Measurements from ENCODE around the gene MYB. TPM values are rescaled to one million over a fixed set of nuclear protein-coding genes. Genes with fewer than 3 reads are reported as not detected.
A peak's percentile ranks its signal among the peaks of the same experiment; 100 is the strongest.
"Not testable (repeated sequence)": the region's sequence is repeated elsewhere in the genome, so short reads cannot be mapped to it uniquely, and the experiment has no call there.

MYB gene
- 1.3 TPM for total RNA-seq

DNA sequence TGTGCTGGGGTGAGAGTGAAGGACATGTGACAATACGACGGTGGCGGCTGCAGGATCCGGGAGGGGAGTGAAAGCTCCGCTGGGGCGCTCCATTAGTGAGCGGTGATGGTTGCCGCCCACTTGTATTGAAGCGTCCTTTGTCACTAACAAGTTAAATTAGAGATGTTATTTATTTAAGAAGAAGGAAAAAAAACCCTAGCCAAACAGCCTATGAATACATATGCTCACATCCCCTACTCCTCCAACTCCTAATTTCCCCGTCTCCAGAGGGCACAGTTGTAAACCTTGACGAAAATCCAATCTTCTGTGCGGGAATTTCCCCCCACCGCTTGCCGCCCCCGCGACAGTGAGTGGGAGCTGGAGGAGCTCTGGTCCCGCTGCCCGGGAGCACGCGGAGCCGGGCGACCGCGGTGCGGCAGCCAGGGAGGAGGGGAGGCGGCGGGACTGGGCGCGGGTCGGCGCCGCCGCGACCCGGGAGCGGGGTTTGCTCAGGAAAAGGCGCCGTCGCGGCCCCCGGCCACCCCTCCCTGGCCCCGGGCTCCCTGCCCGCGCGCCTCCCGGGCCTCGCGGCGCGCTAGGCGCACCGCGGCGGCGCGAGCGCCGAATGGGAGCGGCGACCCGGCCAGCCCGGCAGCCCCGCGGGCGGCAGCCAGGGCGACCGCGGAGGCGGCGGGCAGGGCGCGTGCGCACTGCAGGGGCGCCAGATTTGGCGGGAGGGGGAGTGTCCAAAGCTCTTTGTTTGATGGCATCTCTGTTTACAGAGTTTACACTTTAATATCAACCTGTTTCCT is at the start of gene MYB:
Gene MYB (plus strand): TSS at position 767 of the 791 bp plus-strand sequence. CDS start 206 bp downstream, outside the sequence.
- peak; percentile 75 for DNase-seq

DNA sequence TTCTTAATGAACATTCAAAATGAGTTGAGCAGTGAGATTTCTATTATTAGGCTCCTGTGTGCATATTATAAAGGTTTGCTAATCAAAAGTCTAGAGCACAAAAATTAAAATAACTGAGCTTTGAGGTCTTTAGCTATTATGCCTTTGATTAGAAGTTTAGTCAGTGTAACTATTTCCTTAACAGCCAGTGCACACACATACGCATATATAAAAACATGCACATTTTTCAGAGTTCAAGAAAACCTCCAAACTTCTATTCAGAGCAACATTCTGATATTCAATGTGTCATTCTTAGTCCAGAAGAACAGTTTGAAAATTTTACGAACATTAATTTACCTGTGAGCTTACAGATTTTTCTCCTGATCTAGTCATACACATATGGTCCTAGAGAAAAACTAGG is 48.3 kb upstream of the MYB start:
- no peak for DNase-seq

DNA sequence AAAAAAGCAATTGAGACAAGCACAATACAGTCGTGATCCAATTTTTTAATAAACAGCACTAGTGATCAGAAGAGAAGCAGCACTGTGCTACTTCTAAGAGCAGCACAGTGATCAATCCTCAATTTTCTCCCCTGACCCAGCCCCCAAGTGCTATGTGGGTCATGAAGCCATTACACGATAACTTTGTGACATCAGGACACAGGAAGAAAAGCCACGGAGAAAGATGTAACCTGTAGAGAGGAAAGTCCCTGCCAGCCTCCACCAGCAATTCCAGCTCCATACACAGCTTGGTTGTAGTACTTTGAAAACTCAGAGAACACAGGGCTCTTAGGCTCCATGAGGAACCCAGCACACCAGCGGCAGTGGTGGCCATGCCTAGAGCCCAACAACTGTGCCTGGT is 45.3 kb upstream of the MYB start:
- no peak for DNase-seq

DNA sequence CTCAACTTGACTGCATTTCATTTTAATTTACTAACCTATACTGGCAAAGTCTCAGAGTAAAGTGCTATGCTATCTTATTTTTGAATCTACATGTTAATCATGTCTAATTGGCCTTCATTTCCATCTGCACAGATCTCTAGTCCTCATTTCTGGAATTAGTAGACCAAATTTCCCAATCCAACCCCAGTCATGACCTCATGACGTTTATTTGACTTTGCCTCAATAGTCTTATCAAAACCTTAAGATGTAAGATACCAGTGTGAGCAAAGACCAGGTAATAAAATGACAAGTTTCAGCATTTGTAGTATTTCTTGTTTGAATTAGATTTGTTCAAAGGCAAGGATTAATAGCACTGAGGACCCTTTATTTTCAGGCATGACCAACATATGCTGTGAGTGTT is 43.3 kb upstream of the MYB start:
- DNase-seq, result no peak

DNA sequence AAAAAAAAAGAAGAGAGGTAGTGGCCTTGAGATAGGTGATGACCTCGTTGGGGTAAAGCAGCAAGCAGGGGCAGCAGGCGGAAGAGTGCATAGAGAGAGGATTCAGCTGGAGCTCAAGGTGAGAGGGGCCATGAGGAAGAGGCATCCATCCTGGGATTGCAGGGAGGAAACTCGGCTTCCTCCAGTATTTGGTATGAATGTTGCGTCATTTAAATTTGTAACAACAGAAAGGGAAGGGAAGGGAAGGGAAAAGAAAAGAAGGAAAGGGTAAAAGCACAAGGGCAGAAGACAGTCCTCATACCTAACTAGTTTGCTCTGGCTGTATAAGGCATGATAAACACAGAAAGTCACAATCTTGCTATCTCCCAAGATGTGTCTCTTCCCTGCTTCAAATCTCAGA is 39.9 kb upstream of the MYB start:
- no peak for DNase-seq

DNA sequence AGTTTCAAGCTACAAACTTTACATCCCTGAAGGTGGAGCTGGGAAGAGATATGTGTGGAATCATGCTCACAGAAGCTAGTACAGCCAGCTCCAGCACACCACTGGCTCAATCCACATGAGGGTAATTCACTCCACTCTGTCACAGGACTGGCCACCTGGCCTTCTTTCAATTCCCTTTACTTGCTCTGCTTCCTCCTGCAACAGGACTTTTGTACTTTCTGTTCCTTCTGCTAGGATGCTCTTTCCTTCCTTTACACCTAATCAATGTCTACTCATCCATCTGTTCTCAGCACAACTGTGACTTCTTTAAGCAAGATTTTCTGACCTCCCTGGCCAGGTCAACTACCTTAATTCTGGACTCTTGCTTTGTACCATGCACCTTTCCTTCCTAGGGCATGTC is 39.4 kb upstream of the MYB start:
- DNase-seq, result no peak

DNA sequence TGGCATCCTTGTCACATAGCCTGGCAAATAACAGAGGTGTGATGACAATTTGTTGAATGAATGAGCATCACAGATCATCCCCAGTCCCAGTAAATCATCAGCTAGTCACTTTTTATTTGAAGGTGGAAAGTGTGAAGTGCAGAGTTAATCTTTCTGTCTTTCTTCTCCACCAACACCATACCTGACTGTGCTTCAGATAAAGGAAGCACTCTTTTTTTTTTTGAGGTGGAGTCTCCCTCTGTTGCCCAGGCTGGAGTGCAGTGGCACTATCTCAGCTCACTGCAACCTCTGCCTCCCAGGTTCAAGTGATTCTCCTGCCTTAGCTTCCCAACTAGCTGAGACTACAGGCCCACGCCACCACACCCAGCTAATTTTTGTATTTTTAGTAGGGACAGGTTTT is 38.9 kb upstream of the MYB start:
- not testable (repeated sequence) for DNase-seq

DNA sequence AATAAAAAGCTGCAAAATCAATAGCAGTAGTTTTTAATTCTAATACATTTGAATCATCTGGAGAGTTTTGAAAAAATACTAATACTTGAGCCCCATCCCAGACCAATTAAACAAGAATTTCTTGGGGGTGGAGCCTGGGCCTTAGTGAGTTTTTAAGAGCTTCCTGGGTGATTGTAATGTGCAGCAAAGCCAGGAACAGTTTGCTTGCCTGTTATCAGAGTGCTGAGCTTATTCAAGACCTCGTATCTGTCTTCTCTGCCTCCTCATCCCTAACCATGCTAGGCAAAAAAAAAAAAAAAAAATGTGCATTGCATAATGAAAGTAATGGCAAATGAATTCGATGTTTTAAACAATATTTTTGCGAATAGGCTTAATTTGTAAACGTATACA is 36.4 kb upstream of the MYB start:
- no peak for DNase-seq

DNA sequence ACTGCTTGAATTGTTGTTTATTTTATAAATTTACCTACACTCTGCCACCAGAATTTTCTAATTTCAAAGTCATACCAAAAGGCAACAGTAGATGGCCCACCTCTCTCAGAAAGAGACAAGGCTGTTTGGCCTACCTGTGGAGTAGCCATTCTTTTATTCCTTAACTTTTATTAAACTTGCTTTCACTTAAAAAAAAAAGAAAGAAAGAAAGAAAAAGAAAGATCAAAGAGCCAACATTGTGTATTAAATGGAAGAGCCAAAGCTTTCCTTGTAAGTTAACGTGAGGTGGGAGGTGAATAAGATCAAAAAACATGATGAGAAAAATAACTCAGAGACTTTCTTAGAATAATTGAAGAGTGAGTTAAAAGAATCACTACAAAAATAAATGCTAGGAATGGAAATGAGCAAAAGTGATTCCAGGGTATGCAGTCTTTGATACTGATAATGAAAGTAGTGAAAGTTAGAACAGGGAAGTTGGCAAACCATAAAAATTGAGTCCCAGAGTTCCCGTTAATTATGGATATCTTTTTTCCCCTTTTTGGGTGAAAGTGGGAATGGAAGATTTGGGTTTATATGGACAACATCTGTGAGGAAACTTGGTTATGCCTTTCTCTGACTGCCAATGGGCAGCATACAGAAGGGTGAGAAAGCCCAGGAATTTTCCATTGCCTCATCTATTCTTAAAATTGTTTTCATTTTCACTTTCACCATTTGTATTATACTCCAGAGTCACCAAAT is 35.9 kb upstream of the MYB start:
- peak; percentile 14 for DNase-seq

DNA sequence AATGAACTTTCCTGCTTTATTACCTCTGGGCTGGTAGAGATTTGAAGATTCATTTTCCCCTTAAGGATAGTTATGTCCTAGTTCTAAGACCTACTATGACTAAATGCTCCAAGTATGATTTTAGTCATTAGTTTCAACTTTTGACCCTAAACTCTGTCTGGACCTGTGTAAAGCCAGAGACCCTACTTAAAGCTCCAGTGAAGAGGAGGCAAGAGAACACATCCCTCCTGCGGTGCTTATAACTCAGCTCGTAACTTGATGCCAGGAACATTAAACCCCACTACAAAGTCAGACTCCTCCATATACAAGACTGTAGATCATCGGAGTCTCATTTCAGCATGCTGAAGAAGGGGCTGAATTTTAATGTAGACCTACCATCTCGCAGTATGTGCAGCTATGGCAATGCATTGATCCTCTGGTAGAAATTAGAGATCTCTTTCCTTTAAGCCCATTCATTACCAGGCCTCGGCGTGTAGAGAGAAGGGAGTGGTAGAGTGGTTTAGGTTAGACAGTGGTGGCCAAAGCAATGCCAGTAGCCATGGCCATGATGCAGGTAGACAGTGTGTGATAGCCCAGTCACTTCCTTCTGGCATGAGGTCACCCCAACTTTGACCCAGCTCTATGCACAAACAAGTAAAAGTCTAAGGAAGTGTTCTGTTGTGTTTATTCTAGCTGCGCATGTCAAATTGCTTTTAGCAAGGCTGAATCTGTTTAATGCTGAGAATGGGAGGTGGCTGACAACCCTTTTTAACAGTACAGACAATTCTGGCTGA is 34.8 kb upstream of the MYB start:
- DNase-seq, result no peak

DNA sequence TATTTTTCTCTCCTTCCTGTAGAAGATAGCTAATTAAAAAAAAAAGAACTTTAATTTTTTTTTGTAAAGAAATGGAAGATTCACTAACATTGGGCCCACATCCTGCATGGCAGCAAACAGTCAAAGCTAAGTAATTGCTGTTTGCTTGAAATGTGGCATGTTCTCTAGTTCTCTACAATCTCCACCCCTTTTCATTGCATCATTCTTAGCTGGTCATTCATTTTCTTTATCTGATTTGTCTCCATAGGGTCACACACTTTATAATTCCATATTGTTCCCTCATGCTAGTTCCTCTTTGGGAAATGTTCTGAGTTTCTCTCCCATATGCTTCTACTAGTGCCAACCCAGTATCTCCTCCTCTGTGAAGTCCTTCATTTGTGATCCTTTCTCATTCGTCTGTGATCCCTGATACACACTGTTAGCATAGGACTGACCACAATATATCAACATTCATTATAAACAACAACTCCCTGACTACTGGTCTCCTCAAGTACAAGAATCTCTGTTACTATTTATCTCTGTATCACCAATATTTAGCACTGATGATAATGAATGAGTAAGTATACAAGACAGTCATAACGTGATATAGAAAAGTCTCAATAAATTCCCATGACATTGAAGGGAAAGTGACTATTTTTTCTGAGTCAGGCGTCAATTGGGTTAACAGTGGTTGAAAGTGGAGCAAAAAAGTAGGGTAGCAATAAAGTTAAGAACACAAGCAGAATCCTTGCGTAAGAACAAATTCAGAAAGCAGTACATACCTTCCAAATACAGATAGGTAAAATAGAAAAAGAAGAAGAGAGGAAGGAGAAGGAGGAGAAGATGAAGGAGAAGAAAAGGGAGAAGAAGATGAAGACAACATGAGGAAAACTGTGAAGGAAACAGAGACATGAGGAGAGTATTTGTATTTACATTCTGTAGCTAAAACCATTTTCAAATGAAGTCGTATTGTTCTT is 33.2 kb upstream of the MYB start:
- DNase-seq, result no peak

DNA sequence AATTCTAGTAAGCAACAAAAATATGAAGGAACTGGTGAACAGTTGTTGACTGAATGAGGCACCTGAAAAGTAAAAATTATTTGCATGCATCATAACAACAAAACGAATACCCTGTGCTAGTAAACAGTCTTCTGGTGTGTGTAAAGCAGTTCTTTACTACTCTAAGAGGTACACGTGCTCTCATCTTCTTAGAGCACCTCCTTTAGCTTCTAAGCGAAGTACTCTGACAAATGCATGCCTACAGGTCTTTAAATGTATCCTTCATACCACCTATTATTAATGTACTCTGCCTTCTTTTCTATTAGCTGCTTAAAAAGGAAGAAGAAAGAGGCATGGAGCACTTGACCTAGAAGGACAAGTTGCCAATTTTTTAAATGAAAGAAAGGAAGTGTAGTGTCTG is 32.2 kb upstream of the MYB start:
- DNase-seq, result no peak

DNA sequence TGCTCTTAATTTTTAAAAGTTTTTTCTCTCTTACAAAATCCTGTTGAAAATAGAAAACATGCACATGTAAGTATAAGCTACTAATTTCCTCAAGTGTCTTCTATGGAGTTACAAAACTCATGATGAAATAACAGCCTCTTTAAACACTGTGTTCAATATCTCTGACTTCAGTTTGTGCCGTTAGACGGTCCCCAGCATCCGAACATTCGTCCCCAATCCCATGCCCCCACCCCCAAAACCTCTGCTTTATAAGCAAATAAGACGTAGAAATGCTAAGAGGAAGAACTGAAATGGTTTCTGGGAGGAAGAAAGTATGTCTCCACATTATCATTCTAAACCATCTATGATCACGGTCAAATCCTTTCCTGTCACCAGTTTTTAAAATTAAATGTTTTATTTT is 31.7 kb upstream of the MYB start:
- no peak for DNase-seq

DNA sequence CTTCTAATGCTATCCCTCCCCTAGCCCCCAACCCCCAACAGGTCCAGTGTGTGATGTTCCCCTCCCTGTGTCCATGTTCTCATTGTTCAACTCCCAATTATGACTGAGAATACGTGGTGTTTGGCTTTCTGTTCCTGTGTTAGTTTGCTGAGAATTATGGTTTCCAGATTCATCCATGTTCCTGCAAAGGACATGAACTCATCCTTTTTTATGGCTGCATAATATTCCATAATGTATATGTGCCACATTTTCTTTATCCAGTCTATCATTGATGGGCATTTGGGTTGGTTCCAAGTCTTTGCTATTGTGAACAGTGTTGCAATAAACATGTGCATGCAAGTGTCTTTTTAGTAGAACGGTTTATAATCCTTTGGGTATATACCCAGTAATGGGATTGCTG is 30.6 kb upstream of the MYB start:
- DNase-seq, result not testable (repeated sequence)

DNA sequence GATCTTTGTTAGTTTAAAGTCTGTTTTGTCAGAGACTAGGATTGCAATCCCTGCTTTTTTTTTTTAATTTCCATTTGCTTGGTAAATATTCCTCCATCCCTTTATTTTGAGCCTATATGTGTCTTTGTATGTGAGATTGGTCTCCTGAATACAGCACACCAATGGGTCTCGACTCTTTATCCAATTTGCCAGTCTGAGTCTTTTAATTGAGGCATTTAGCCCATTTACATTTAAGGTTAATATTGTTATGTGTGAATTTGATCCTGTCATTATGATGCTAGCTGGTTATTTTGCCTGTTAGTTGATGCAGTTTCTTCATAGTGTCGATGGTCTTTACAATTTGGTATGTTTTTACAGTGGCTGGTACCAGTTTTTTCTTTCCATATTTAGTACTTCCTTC is 27.0 kb upstream of the MYB start:
- not testable (repeated sequence) for DNase-seq

DNA sequence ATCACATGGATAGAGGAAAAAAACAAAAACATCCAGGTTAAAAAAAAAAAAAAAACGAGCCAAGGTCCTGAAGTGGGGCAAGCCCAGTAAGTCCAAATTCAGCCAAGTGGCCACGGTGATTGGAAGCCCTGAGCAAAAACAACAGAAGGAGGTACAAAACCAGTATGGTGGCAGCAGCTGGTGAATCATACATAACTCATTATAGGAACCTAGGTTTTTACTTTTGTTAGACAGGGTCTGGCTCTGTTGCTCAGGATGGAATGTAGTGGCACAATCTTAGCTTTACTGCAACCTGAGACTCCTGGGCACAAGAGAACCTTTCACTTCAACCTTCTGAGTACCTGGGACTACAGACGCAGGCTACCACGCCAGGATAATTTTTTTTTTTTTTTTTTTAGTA is 22.7 kb upstream of the MYB start:
- no peak for DNase-seq

DNA sequence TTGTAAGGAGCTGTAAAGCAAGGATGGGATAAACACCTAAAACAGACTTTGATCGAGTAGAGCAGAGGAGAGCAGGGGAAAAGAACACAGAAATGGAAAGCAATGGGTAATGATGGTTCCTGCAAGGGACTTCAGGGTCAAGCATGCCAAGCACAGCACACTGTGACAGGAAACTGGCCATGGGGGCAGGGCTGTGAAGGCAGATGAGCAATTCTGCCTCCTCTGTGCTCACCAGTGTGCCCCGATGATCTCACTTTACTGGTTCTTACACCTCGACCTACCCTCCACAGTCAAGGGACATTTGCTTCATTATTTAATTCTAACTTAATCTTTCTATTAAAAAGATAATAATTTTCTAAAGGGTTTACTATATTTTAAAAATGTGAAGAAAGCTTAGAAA is 21.6 kb upstream of the MYB start:
- no peak for DNase-seq

DNA sequence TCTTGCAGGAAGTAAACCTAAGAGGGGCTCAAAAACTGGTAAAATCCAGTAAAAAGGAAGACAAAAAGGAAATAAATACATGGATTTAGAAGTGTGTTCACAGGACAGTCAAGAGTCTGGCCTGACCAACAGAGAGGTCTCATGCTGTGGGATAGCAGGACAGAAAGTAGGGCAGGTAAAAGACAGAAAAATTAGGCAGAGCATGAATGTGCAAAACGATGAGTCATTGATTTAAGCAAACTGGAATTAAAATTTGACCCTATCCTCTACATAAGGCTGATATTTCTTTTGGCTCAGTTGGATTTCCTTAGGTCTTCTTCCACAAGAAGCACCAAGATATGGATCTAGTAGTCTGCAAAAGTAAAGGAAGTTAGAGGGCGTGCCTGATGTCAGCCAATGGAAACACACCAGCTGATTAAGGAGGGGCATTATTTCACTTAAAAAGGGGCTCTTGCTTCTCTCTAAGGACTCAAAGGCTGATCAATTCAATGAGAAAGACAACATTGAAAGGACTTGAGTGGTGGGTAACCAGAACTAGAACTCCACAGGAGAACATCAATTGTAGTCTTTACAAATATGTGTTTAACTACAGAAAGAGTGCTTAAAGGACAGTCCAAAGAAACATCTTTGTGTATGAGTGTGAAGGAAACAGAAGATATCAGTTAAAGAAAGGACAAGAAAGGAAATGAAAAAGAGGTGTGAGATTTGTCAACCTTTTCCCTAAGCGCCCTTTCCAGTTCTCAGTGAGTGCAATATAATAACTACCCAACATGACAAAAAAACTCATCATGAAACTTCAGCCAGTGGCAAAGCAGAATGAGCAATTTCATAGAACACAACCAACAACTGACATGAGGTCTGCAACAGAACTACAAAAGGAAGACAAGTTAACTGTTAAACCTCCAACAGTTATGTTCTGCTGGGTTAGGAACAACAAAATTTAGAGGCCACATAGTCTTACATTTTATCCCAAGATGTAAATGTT is 19.4 kb upstream of the MYB start:
- no peak for DNase-seq

DNA sequence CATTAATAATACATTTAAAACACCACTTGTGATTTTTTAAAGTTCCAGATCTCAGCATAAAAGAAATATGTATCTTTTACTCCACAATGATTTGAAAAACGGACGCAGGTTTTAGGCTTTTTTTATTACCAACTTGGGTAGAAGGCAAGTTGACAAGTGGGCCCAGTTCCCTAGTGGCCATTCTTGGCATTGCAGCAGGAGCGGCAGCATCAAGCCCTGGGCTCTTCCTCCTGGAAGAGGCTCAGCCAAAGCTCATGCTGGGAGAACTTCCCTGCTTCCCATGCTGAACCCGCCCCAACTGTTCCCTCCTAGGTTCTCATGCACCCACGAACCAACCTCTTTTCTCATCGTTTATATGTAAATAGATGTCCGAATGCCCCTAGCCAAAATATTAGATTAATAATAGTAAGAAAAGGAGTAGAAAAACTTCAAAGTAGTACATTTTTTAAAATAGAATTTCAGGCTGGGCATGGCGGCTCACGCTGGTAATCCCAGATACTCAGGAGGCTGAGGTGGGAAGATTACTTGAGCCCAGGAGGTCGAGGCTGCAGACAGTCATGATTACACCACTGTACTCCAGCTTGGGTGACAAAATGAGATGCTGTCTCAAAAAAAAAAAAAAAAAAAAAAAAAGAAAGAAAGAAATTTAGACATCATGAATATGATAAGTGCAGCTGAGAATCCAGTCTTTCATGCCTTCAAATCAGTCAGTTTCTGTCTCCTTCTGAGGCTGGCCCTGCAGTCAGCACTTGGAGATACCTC is 18.2 kb upstream of the MYB start:
- DNase-seq, result peak; percentile 14

DNA sequence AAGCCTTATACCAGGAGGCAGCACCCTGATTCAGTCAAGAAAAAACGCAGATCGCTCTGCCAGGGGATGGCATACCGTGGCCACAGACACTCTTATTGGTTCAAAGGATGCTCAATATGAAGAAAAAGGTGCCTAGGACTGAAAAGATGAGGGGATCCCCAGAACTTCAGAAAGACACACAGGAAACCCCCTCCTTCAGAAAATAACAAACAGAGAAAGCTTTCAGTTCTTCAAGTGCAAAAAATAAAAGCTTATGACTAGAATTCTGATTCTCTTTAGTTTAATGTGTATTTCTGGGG is 17.7 kb upstream of the MYB start:
- no peak for DNase-seq
